AG08396 (cell line): ENCODE results near the gene TMEM181.

ENCODE experiments used
- DNase-seq: peaks from one replicate; pipeline ENCODE4 v3.0.0; 2012; ENCODE audit warnings: low spot score, mixed read lengths

Gene TMEM181

DNA sequence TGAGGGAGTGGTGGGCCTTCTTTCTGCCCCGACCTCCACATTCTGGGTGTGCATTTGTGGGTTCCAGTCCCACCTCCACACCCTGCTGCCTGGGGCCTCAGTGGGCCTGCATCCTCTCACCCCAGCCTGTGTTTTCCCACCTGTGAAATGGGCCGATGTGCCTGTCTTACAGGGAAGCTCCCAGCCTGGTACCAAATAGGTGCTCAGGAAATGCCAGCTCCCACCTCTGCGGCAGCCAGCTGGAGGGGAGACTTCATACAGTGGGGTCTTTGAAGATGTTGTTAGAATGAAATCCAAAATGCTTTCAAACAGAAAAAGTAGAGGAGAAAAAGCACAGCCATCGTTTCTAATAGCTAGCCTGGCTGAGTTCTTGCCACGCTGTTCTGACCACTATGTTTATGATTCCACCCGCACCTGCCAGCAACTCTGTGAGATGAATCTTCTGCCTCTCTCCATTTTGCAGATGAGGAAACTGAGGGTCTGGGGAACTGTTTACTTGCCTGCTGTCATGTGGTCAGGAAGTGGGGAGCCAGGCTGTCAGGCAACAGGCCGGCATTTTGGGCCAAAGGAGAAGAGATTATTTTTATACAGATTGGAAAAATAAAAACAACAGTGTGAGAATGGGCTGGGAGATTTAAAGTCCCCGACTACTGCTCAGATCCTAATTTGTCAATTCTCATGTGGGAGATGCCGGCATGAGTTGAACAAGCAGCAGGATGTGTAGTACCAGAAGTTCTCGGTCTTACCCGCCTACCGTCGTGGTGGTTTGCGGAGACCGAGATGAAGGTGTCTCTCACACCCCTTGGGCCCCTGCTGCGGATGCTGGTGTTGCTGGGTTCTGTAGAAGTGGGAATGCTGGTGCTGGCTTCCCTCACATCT, 4.6 kb downstream of the TMEM181 start:
- no peak for DNase-seq

DNA sequence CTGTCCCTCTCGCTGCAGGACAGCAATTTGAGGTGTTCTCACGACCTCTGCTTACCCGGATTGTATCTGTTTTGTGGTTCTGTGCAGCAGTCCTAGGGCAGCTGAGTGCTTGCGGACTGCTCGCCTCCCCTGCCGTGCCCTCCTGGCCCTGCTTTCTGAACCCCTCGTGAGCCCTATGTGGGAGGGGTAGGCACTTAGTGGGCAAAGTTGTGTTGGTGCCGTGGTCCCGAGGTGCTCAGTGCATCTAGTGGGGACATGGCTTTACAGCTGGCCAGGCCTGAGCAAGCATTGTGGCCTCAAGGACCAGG, 5.2 kb downstream of the TMEM181 start:
- no peak for DNase-seq

DNA sequence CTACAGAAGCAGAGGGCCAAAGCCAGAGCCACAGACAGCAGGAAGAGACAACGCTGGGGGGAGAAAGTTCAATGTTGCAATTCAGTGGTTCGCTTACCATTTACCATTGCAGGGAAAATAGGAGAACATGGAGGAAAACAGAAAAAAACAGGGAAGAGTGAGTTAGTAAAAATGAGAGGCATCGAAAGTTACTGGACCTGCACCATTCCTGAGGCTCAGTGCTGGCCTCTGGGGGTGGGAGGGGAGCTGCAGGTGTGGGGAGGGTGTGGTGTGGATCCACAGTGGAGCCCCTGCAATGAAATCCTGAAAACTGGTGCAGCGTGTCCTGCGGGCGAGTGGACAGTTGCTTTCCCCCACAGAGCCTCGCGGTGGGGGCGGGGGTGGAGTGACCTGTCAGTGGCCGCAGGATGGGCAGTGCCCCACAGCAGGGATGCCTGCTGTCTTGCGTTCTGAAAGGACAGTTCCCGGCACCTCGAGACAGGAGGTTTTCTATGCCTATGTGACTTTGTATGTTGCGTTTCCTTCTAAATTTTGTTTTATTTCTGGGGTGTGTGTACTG, 5.7 kb downstream of the TMEM181 start:
- DNase-seq: no peak

DNA sequence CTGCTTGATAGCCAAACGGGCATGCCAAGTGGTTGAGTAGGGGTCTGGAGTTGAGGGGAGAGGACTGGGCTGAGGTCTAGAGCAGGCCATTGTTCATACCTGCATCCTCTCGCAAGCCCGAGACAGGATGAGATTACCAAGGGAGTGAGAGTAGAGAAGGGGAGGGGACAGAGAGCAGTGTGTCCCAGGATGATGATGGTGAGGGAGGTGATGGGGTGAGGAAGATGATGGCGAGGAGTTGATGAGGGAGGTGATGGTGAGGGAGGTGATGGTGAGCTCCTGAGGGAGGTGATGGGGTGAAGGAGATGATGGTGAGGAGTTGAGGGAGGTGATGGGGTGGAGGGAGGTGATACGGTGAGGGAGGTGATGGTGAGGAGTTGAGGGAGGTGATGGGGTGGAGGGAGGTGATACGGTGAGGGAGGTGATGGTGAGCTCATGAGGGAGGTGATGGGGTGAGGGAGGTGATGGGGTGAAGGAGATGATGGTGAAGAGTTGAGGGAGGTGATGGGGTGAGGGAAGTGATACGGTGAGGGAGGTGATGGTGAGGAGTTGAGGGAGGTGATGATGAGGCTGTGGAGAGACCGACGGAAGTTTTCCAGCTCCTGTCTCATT, 6.4 kb downstream of the TMEM181 start:
- DNase-seq: no peak

DNA sequence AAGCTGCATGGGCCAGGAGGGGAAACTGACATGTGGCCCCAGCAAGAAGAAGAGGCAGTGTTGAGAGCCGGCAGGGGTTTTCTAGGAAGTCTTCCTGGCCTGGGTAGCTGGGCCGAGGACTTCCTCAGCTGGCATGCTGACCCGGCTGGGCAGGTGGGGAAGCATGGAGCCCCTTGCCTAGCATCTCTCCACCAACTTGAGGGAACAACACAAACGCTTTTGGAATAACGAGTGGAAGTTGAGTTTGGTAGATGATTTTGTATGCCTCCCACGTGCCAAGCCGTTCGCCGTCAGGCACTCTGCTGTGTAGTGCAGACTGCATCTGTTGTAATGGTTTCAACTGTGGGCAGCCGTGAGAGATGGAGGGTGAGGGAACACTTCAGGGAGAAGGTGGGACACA, 7.3 kb downstream of the TMEM181 start:
- no peak for DNase-seq

DNA sequence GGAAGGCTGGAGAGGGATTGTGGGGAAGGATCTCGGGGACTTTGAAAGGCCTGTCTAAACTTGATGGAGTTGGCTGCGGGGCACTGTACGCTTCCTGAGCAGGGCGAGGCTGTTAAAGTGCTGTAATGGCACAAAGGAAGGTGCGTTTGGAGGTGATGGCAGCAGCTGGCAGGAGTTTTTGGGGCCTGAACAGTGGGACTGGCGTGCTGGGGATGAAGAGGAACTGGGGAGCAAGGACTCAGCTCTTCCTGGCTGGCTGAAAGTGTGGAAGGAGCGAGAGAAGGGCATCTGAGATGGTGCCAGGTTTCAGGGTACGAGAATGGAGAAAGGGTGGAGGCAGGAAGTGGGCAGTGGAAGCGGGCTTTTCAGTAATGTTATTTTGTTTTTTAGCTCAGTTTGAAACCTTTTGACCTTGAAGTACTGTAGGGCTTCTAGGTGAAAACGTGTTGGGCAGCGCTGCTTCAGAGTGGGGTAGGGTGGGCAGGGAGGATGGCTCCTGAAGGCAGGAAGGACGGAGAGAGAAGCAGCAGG, 8.0 kb downstream of the TMEM181 start:
- DNase-seq: no peak

DNA sequence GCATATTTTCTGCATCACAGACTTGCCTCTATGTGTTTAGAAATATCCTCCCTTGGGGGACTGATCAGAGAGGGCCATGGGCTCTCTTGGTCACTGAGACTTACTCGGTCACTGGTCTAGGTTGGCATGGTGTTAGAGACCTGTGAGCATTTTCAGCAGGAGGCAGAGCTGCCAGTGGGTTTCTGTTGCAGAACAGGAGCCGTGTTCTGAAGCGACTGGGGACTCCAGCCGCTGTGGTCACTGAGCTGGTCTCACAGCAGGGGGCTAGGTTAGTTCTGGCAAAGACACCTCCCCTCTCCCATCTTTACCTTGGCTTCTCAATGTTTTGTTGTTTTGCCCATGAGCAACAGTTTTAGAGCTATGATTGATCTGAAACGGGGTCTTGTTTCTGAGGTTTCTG, 8.7 kb downstream of the TMEM181 start:
- DNase-seq: no peak

DNA sequence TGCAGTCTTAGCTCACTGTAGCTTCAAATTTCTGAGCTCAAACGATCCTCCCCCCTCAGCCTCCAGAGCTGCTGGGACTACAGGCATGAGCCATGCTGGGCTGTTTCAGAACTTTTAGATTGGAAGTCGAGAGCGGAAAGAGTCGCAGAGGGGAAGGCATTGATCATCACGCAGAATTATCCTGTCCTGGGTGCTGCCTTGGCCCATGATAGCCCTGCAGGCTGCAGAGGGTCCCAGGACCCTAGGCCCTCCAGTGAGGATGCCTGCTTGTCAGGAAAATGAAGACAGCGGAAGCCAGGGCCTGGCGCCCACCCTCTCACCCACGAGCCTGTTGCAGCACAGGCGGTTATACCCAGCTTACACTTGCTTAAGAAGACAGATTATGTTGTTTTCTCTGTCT, 9.1 kb downstream of the TMEM181 start:
- DNase-seq: no peak

DNA sequence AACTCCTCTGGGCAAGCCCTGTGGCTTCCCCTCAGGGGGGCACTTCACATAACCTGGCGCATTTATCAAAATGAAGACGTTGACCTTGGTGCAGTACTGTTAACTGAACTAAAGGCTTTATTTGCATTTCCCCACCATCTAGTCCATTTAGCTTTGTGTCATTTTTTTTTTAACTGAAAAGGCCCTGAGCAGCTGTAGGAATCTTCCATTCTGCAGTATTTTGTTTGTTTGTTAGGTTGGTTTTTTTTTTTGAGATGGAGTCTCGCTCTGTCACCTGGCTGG, 10.7 kb downstream of the TMEM181 start:
- no peak for DNase-seq

DNA sequence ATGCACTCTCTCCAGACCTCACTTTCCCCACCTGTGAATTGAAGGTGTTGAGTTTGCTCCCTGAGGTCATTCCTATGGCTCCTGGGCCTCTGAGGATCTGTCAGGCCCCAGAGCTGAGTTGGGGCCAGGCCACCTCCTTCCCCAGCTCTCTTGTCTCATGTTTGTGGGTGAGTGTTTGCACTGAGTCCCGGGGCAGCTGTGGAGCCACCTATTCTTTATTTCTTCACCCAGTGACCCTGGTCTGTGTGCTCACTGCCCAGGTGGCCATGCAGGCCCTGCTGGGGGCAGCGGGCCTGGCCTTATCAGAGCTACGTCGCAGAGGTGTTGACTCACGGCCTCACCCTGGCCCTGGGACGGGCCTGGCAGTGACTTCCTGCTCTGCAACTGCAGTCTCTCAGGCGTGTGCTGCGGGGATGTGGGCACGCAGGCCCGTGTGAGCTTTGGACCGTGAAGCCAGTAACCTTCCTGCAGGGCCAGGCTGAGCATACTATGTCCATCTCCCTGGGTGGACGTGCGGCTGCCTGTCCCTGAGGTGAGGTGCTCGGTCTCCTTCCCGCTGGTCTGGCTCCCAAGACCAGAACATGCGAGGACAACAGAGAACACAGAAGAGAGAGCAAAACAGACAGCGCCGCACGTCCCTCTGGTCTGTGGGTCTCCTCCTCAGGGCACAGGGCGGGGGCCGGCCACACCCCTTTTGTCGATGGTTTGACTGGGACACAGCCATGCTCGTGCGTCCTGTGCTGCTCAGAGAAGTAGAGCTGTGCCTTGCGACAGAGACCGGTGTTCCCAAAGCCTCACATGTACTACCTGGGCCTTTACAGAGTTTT, 12.1 kb downstream of the TMEM181 start:
- no peak for DNase-seq

DNA sequence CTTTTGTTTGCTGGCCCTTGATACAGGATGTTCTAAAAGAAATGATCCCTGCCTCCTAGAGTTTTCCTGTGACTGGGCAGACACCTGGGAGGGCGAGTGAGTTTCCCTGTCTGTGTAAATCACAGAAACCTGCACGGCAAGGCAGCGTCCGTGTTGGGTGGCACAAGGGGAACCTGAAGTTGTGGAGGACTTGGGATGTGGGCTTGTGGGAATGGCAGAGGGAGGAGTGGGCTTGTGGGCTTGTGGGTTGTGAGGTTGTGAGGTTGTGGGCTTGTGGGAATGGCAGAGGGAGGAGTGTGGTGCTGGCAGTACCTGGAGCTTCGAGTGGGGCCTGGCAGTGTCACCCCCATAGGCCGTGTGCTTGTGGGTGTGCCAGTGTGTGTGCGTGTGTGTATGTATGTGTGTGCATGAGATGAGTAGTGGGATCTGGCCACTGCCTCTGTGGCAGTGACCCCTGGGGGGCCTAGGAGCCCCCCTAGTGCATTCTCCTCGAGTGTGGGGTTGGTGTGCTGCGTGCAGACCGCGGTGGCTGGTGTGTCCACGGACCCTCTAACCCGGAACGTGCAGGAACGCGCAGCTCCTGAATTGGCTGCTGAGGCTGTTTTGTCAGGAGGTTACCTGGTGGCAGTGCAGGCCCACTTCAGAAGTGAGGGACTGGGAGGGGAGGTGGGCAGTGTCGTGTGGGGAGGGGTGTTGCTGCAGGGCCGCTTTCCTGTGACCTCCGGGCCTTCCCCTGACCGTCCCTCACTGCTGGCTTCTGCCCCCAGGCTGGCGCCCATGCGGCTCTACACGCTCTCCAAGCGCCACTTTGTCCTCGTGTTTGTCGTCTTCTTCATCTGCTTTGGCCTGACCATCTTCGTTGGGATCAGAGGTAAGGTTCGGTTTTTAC, 13.0 kb downstream of the TMEM181 start:
- DNase-seq: no peak

DNA sequence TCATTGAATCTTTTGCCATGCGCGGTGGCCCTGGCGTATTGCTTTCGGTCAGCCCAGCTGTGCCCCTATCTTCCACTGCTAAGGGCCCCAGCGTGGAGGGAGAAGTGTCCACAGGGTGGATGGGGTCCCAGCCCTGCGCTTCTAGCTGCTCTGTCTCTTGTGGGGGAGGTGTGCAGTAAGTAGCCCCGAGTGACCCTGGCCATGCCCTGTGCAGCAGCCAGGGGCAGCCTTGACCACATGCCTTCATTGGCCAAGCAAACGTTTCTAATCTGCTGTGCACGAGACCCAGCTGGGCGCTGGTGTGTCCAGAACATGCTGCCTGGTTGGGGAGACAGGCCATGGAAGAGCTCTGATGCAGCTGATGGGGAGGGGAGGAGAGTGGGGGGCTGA, 13.6 kb downstream of the TMEM181 start:
- no peak for DNase-seq

DNA sequence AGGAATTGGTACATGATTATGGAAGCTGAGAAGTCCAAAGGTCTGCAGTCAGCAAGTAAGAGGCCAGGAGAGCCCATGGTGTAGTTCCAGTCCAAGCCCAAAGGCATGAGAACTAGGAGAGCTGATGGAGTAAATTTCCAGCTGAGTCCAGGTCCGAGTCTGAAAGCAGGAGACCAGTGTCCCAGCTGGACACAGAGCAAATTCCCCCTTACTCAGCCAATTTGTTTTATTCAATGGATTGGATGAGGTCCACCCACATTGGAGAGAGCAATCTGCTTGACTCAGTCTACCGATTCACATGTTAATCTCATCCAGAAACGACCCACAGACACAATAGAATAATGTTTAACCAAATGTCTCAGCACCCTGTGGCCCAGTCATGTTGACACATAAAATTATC, 14.9 kb downstream of the TMEM181 start:
- no peak for DNase-seq

DNA sequence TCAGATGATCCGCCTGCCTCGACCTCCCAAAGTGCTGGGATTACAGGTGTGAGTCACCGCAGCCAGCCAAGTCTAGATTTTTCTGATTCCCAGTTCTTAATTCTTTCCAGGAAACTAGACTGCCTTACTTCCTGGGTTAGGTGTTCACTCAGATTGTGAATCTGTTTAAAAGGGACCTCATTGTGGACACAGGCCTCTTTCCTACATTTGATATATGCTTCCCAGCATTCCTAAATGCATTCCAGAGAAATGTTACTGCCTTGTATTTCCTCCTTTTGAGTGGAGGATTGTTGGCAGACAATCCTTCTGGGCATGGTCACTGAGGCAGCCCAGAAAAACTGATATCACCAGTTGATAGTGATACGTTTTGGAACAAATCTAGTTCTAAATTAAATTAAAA, 15.7 kb downstream of the TMEM181 start:
- DNase-seq: no peak

DNA sequence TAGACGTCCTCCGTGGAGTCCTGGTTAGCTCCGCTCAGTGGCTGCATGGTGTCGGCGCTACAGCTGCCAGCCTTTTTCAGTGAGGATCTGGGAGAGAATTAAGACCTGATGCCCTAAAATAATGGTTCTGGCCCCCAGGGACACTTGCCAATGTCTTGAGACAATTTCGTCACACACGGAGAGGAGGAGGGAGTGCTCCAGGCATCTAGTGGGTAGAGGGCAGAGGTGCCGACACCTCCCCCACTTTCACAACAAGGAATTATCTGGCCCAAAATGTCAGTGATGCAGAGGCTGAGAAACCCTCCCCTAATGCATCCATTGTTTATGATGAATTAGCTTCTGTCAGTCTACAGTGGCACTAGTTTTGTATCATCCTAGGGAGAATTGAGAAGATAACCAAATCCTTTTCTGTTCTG, 24.4 kb downstream of the TMEM181 start:
- no peak for DNase-seq

DNA sequence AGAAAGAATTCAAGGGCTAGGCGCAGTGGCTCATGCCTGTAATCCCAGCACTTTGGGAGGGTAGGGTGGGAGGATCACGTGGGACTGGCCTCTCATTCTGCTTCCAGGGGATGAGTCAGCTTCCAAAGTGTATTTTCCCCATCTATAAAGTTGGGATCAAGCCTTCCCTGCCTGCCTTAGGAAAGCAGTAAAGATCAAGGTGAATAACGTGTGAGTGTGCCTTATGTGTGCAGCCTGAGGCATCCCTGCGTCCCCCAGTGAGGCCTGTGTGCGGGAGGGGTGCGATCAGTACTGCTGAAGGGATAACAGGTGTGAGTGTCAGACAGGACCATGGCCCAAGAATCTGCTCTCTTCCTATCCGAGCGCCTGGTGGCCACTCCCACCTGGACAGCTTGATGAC, 26.8 kb downstream of the TMEM181 start:
- DNase-seq: no peak

DNA sequence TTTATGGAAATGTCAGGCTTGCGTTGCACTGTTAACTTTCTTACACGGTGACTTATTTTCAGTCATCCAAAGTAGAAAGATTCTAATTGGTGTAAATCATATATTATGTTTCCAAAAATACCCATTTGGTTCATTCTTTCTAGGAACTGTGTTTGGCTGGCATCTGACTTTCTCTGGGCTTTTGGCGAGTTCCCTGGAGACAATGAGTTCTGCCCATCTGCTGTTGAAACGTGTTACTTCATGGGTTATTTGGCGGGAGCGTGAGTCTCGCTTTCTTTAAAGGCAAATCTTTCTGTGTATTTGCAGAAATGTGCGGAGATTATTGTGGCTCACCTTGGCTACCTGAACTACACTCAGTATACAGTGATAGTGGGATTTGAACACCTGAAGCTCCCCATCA, 29.5 kb downstream of the TMEM181 start:
- DNase-seq: no peak

DNA sequence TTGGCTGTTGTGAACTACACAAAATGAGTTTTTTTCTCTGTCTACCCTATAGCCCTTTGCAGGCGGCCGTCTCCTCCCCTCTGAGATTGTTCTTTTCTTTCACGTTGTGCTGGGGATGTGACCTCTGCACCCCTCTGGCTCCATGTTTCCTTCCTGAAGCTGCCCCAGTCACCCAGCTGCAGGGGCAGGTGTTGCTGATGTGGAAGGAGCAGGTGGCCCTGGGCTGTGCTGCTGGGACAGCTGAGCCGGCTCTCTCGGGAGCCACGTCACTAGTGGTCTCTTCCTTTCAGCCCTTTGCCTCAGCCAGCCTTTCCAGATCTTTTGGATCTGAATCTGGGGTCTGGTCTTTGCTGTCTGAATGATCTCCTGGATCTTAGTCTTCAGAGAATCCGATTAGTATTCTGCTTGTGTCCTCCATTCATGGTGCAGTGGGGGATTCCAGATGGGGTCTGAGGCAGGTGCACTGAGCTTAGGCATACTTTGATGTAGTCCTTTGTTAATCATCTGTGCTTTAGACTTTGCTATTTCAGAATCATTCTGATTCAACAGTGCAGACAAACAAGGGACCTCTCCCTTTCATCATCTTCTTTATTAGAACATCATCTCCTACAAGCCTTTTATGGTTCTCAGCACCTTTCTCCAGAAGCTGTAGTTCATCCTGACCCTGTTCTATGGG, 31.4 kb downstream of the TMEM181 start:
- DNase-seq: no peak

DNA sequence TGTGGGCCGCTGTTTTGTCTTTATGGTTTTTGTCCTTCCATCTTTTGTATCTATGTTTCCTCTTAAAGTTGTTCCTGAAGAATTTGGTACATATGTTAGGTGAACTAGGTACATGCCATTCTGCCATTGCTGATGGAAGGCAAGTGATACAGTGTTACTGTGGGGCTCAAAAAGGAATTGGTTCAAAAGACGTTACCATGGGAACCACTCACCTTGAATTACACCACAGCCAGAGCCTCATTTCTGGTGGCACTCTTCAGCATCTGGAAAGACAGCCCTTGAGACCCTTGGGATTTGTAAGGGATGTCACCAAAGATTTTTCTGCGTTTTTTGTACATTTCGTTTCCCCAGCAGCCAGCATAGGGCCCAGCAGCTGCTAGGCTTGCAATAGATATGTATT, 31.9 kb downstream of the TMEM181 start:
- DNase-seq: no peak

DNA sequence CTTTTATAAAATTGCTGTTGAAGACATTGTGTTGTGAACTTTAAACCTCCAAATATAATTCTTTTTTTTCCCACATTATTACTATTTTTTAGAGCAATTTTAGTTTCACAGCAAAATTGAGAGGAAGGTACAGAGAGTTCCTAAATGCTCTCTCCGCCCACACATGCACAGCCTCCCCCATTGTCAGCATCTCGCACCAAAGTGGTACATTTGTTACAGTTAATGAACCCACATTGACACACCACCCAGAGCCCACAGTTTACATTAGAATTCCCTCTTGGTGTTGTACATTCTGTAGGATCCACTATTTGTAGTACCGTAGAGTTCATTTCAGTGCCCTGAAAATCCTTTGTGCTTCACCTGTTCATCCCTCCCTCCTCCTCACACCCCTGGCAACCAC, 33.8 kb downstream of the TMEM181 start:
- no peak for DNase-seq

DNA sequence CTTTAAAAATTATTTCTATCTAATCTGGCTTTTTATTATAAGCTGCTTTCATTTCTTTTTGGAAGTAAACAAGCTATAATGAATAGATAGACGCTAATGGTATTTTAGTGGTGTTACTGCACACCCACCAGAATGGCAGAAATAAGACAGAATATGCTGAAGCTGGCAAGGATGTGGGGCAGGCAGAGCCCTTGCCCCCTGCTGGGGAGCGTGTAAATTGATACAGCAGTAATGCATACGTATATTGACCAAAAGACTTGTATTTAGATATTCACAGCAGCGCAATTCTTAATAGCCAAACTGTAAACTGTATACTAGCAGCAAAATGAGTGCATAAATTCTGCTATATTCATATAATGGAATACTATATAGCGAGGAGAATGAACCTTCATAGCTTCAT, 35.3 kb downstream of the TMEM181 start:
- DNase-seq: no peak
